Heart left ventricle (tissue), 16 donors: ENCODE data around the gene CCSER2. TPM values are rescaled to one million over a fixed set of nuclear protein-coding genes. Genes with fewer than 3 reads are reported as not detected.

Experiments
- ATAC-seq, 4 donors: fragments of 200-7000 bp; cut with Tn5 transposase; one replicate each; pipeline ENCODE4 v1.9.1; 2020 to 2022; ENCODE audit warnings: moderate library complexity in 4 of 4, mild to moderate bottlenecking in 3 of 4, moderate number of reproducible peaks in 1 of 4
- DNase-seq, 5 donors: peaks; one replicate each; pipeline ENCODE4 v3.0.0-alpha.2; 2020
- H3K27ac ChIP-seq, 12 donors: fragments of 200-600 bp; sonication (generic) in 4 of 12; one replicate each; pipeline versions ENCODE4 v1.5.0 to v1.8.0; 2016 to 2022; ENCODE audit warnings: mild to moderate bottlenecking in 2 of 12
- H3K27me3 ChIP-seq, 9 donors: fragments of 200-600 bp; sonication (generic) in 2 of 9; one replicate each; pipeline versions ENCODE4 v1.5.1 to v1.8.0; 2016 to 2022; ENCODE audit warnings: mild to moderate bottlenecking in 3 of 9
- H3K36me3 ChIP-seq, 9 donors: fragments of 200-600 bp; sonication (generic) in 2 of 9; one replicate each; pipeline versions ENCODE4 v1.5.0 to v1.8.0; 2018 to 2022; ENCODE audit warnings: mild to moderate bottlenecking in 2 of 9
- H3K4me1 ChIP-seq, 12 donors: fragments of 200-600 bp; sonication (generic) in 4 of 12; one replicate each; pipeline versions ENCODE4 v1.5.0 to v1.8.0; 2016 to 2022; ENCODE audit warnings: mild to moderate bottlenecking in 3 of 12
- H3K4me3 ChIP-seq, 12 donors: fragments of 200-600 bp; sonication (generic) in 4 of 12; one replicate each; pipeline versions ENCODE4 v1.5.0 to v1.8.0; 2017 to 2022; ENCODE audit warnings: mild to moderate bottlenecking in 9 of 12, moderate library complexity in 4 of 12
- H3K9me3 ChIP-seq, 12 donors: fragments of 200-600 bp; sonication (generic) in 4 of 12; one replicate each; pipeline versions ENCODE4 v1.5.0 to v1.8.0; 2016 to 2022; ENCODE audit warnings: mild to moderate bottlenecking in 1 of 12
- POLR2A ChIP-seq, 2 donors: fragments of 450-650 bp; IDR thresholded peaks; one replicate each; pipeline ENCODE4 v1.6.1; 2017; ENCODE audit warnings: antibody characterized with exemption in 2 of 2, mild to moderate bottlenecking in 2 of 2, moderate library complexity in 2 of 2
- WGBS, 4 donors: extraction: QIAGEN DNeasy Blood & Tissue Kit in 2 of 4; methylation state at CpG; one replicate each; pipeline versions ENCODE4 v1.1.5 to v1.1.7; 2013 to 2018; 5-methylcytosine and 5-hydroxymethylcytosine counted together
- intact Hi-C, 10 donors: fragments of 100-400 bp; cut with DNase I; formaldehyde crosslinking; loops; one replicate each; pipeline versions ENCODE4 v1.11.1 to v1.14.2; 2022
- polyA plus RNA-seq, 2 donors: library from polyadenylated mRNA; stranded (reverse); fragments of 200-250 nt; gene quantifications; one replicate each; pipeline ENCODE4 v1.2.3, GENCODE V29; 2013
- total RNA-seq, 9 donors: library from RNA; depleted of rRNA in 2 of 9; stranded (reverse); fragments of >200 nt in 2 of 9; fragmentation: NEBNext Ultra II Directional in 3 of 9; extraction: Animal tissue kit (Norgen Biotek cat#: 25700) in 3 of 9; gene quantifications; one replicate each; pipeline versions ENCODE4 v1.1.0 to v1.2.4, GENCODE V29; 2016 to 2023
- TF ChIP-seq, protein P1 (sequence below), 12 donors: fragments of 200-600 bp; sonication (generic) in 4 of 12; IDR thresholded peaks; one replicate each; pipeline versions ENCODE4 v1.5.0 to v1.8.0; 2018 to 2022; ENCODE audit warnings: antibody characterized with exemption in 12 of 12, mild to moderate bottlenecking in 5 of 12
- donor health status: ischemic (EF 13 %, LVEDD 7.1; RV severe dilation, severe dysfunction).
- donor health status: healthy with polysubstance abuse.
- donor health status: DM: no; HTN: yes; CAD: no.
- donor health status: DM: no; HTN: no; CAD: no.
- donor health status: ischemic (EF 25% LVEDD 6.9; RV normal size, moderate dysfunction).
- donor health status: ischemic (EF 25% LVEDD 5.7; RV mildly dilated, moderate dysfunction).
- donor health status: healthy.
- donor health status: DM: yes; HTN: yes; CAD: no.
- donor health status: ischemic (EF 35%, LVEDD 5.7; RV mildly dilated, moderate dysfunction).
- donor health status: nonischemic (EF 11% LVEDD 7.7; RV severe dilation, severe dysfunction).
- donor health status: DM: yes; HTN: yes; CAD: no.
- donor health status: PGD.
- donor health status: ischemic (EF 29% LVEDD 5.4; RV normal size, mild dysfunction).
- donor health status: nonischemic (EF 23%, LVEDD 6.1; RV moderate dilation, normal function).

Gene CCSER2
- total and polyA plus RNA-seq, 11 donors: 32.4 to 244 (median 159) TPM

- H3K36me3 ChIP-seq: peaks cover 0 to 83% (median 40%) of the 10 kb centered on the region in 9 donors
These were observed 144.7 kb downstream of the CCSER2 start for GRCh38 chr10:84473136-84473535.

DNA sequence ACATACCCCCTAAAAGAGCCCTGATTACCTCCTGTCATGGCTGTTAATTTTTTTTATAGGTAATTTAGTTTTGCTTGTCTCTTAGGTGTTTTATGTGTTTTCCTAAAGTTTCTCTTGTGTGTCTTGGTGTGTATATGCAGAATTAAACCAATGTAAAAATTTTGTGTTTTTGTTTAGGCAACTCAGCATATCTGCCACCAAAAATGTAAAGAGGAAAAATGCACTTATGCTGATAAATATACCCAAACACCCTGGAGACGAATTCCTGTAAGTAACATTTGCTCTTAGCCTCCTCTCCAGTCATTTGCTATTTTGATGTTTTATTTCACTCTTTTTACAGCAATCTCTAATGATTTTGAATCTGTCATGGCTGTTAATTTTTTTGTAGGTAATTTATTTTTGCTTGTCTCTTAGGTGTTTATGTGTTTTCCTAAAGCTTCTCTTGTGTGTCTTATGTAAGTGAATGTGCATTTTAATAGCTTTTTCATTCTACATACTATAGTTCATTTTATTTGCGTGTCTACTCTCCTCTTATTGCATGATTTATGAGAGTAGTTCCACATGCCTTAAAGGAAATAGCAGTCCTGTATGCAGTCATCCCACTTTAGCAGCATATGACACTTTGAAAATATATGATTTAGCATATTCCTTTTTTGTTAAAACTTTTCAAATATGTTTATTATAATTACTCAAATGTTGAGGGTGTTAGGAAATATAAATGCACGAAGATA, 149.2 kb downstream of the CCSER2 start:
- Histone ChIP-seq H3K4me3 (no peak overlapping the region), H3K36me3 (peaks cover 0 to 77% (median 43%) of the 10 kb centered on the region in 9 donors), H3K4me1 (peaks cover 0 to 8% (median 0%) of the 10 kb centered on the region in 12 donors), H3K27me3 (no peaks in the 10 kb centered on the region), H3K9me3 (no peaks in the 10 kb centered on the region), H3K27ac (no peak overlapping the region)
- ATAC-seq (no peak), DNase-seq (no peak)
- intact Hi-C loops: no loop called here
- TF ChIP-seq, protein P1, sequence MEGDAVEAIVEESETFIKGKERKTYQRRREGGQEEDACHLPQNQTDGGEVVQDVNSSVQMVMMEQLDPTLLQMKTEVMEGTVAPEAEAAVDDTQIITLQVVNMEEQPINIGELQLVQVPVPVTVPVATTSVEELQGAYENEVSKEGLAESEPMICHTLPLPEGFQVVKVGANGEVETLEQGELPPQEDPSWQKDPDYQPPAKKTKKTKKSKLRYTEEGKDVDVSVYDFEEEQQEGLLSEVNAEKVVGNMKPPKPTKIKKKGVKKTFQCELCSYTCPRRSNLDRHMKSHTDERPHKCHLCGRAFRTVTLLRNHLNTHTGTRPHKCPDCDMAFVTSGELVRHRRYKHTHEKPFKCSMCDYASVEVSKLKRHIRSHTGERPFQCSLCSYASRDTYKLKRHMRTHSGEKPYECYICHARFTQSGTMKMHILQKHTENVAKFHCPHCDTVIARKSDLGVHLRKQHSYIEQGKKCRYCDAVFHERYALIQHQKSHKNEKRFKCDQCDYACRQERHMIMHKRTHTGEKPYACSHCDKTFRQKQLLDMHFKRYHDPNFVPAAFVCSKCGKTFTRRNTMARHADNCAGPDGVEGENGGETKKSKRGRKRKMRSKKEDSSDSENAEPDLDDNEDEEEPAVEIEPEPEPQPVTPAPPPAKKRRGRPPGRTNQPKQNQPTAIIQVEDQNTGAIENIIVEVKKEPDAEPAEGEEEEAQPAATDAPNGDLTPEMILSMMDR (IDR thresholded peaks at IDR 0.05): no peak
- TF ChIP-seq POLR2A (IDR thresholded peaks at IDR 0.05): no peak
- WGBS, 4 donors: 86 to 93% (median 88%) methylated on average over 3 of the region's 3 CpGs

More at GRCh38 chr10:84473136-84473535, 144.7 kb downstream of the CCSER2 start:
- ATAC-seq: no peak
- intact Hi-C loops: no loop called here
- no peak for TF ChIP-seq POLR2A (IDR thresholded peaks at IDR 0.05)
- TF ChIP-seq, protein P1 (IDR thresholded peaks at IDR 0.05): no peak
- Histone ChIP-seq H3K4me1 (peaks cover 0 to 6% (median 0%) of the 10 kb centered on the region in 12 donors), H3K27ac (no peak overlapping the region), H3K27me3 (no peaks in the 10 kb centered on the region), H3K4me3 (no peak overlapping the region), H3K9me3 (no peaks in the 10 kb centered on the region)
- no peak for DNase-seq
- WGBS, 4 donors: 90 to 92% (median 91%) methylated on average over 3 of the region's 3 CpGs

DNA sequence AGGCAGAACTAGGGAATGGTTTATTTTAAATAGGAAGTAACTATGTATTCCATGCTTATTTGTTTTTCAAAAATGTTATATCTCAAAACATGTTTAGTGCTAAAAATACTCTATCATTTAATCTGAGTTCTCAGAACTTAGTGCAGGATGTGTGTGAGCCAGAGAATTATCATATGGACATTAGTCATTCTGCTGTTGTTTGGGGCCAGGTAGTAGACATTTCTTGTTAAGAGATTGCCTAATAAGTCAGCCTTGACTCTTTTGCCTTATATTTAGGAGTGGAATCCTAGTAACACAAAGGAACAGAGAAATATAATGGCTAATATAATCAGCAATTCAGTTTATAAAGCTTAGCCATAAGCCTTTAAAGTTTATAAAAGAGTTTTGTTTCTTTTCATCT, 149.8 kb downstream of the CCSER2 start:
- Histone ChIP-seq H3K9me3 (no peaks in the 10 kb centered on the region), H3K4me3 (no peak overlapping the region), H3K4me1 (peaks cover 0 to 8% (median 0%) of the 10 kb centered on the region in 12 donors), H3K27ac (no peak overlapping the region), H3K27me3 (no peaks in the 10 kb centered on the region), H3K36me3 (peaks cover 0 to 74% (median 42%) of the 10 kb centered on the region in 9 donors)
- TF ChIP-seq, protein P1 (IDR thresholded peaks at IDR 0.05): no peak
- TF ChIP-seq POLR2A (IDR thresholded peaks at IDR 0.05): no peak
- DNase-seq (no peak), ATAC-seq (no peak)
- intact Hi-C loops: no loop called here

- Histone ChIP-seq H3K27me3 (no peaks in the 10 kb centered on the region), H3K4me3 (no peak overlapping the region), H3K27ac (no peak overlapping the region), H3K4me1 (peaks cover 0 to 8% (median 0%) of the 10 kb centered on the region in 12 donors), H3K9me3 (no peaks in the 10 kb centered on the region), H3K36me3 (peaks cover 0 to 70% (median 37%) of the 10 kb centered on the region in 9 donors)
- intact Hi-C loops: no loop called here
- ATAC-seq: no peak
- no peak for TF ChIP-seq POLR2A (IDR thresholded peaks at IDR 0.05)
- TF ChIP-seq, protein P1 (IDR thresholded peaks at IDR 0.05): no peak
- DNase-seq: no peak
- WGBS, 4 donors: 93 to 100% (median 96%) methylated on average over 1 of the region's 1 CpG
These were observed 150.3 kb downstream of the CCSER2 start for GRCh38 chr10:84478679-84479078.
